Mesodermal cell (in vitro differentiated cells): Measurements from ENCODE around the gene HLF.

Experiments
- H3K27ac ChIP-seq: 2 replicates; pipeline ENCODE4 v1.7.0; 2013; ENCODE audit warnings: mild to moderate bottlenecking, low read depth, low read length, moderate library complexity; ENCODE audit not compliant: severe bottlenecking
- H3K36me3 ChIP-seq: 2 replicates; pipeline ENCODE4 v1.7.1; 2013; ENCODE audit warnings: mild to moderate bottlenecking, low read length, moderate library complexity; ENCODE audit not compliant: control insufficient read depth, insufficient read depth
- H3K4me1 ChIP-seq: one replicate; pipeline ENCODE4 v1.7.1; 2013; ENCODE audit warnings: mild to moderate bottlenecking, low read length; ENCODE audit not compliant: insufficient read depth, control insufficient read depth, poor library complexity, severe bottlenecking
- H3K4me3 ChIP-seq: 2 replicates; pipeline ENCODE4 v1.7.0; 2013; ENCODE audit warnings: low read length, control low read depth, mild to moderate bottlenecking; ENCODE audit not compliant: insufficient read depth, poor library complexity, severe bottlenecking; ENCODE audit errors: extremely low read depth
- H3K9me3 ChIP-seq: 2 replicates; pipeline ENCODE4 v1.7.1; 2013; ENCODE audit warnings: mild to moderate bottlenecking, low read length, moderate library complexity; ENCODE audit not compliant: control insufficient read depth
- WGBS, 2 experiments: methylation state at CpG; one replicate each; pipeline ENCODE4 v1.1.5; 2013; ENCODE audit warnings: missing lambda C conversion rate in 2 of 2; ENCODE audit not compliant: insufficient coverage in 2 of 2; 5-methylcytosine and 5-hydroxymethylcytosine counted together

HLF gene

DNA sequence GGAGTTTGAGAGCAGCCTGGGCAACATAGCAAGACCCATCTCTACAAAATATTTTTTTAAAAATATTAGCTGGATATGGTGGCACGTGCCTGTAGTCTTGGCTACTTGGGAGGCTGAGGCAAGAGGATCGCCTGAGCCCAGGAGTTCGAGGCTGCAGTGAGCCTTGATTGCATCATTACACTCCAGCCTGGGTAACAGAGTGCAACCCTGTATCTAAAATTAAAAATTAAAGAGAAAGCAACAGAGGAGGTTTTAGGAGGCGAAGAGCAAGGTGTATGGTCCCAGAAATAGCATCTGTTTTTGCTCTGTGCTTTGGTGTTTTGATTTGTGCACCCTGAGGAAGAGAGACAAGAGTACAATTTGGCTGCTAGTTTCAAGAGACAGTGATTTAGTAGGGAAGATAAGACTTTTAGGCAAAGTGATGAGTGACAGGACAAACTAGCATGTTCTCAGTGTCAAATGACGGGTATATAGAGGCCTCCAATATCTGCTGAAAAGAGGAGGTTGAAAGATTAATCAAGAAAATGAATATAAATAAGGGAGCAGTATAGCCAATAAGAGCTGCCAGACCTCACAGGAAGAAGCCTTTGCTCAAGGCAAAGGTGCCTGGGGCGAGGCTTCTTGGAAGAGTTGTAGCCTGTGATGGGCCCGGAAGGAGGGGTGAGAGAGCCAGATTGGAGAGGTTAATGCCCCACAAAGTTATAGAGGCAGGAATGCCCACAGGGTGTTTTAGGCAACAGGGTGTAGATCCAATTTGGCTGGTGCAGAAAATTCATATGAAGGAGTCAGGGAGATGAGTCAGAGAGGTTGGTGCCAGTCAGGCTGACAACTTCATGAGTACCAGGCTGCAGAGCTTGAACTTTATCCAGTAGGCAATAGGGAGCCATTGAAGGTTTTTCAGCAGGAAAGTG is 11.4 kb downstream of the HLF start:
- no peaks in the 10 kb centered on the region for H3K4me1 ChIP-seq
- 79 to 94% methylated on average over 6 to 7 of the region's 7 CpGs for WGBS, 2 experiments

DNA sequence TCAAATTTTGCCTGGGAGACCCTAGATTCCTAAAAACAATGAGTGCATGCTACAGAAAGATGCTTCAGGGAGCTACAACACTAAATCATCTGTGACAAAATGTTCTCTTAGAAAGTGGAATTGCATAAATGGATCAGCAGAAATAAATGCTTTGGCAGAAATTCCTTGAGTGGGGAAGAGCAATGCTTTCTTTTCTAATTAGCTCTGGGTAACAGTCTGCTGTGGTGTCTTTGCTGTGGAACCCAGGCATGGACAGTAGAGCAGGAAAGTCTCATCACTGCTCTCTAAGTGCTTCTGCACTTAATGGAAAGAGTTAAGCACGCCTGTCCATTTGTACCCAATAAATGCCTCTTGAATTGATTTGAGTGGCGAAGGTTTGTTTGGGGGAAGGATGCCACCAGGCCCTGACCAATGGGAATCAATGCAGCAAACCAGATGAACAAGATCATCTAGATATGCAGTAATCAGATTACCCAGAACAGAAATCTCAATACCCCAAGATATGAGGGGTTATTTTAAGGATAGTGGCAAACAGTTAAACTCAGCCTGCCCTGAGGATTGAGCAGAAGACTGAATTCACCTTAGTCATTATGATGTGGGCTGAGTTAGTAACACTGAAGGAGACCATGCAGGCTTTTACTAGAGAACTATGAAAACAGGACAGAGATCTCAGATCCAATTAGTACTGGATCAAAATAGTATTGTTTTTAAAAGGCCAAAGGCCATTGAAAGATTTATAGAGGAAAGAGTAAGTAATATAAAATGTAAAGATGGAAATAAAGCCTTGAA is 13.6 kb downstream of the HLF start:
- H3K4me3 ChIP-seq: no peak overlapping the region
- H3K9me3 ChIP-seq: no peaks in the 10 kb centered on the region
- H3K36me3 ChIP-seq: no peaks in the 10 kb centered on the region
- 73 to 100% methylated on average over 1 to 2 of the region's 2 CpGs for WGBS, 2 experiments
- H3K27ac ChIP-seq: no peak overlapping the region
- H3K4me1 ChIP-seq: no peaks in the 10 kb centered on the region

More for the DNA sequence above, 11.4 kb downstream of the HLF start:
- no peak overlapping the region for H3K4me3 ChIP-seq
- H3K9me3 ChIP-seq: no peaks in the 10 kb centered on the region
- H3K27ac ChIP-seq: no peak overlapping the region
- no peaks in the 10 kb centered on the region for H3K36me3 ChIP-seq

DNA sequence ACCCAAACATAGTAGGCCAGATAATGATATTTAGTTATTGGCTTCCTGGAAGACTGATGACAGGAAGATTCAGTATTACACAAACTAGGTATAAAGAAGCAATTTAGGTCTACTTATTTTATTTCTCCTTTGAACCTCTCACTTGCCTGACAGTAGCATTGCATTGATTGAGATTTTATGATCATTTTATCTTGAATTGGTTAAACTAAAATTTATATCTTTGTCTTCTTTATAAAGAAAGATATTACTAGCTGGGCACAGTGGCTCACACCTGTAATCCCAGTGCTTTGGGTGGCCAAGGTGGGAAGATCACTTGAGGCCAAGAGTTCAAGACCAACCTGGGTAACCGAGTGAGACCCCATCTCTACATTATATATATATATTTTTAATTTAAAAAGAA is 14.4 kb downstream of the HLF start:
- Histone ChIP-seq H3K27ac (no peak overlapping the region), H3K4me3 (no peak overlapping the region), H3K36me3 (no peaks in the 10 kb centered on the region), H3K4me1 (no peaks in the 10 kb centered on the region), H3K9me3 (no peaks in the 10 kb centered on the region)
- no CpG with 5 or more reads among the region's 1 CpG for WGBS, 2 experiments

DNA sequence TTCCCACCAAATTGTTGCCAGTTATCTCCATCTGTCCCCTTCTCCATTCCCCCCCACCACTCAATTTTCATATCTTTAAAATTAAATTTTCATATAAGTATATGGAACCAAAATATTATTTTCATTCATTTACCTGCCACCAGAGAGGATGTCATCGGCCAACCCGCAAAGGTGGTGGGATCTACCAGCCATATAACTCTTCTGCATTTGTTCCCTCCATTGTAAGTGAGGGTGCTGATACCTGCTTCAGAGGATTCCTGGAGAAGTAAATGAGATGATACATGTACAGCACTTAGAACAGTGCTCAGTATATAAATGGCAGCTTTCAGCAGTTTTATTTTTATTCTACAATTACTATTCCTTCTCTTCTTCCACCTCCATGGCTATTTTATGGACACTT is 15.0 kb downstream of the HLF start:
- Histone ChIP-seq H3K4me1 (no peaks in the 10 kb centered on the region), H3K36me3 (no peaks in the 10 kb centered on the region), H3K4me3 (no peak overlapping the region), H3K9me3 (no peaks in the 10 kb centered on the region), H3K27ac (no peak overlapping the region)
- no CpG with 5 or more reads among the region's 2 CpGs for WGBS, 2 experiments

DNA sequence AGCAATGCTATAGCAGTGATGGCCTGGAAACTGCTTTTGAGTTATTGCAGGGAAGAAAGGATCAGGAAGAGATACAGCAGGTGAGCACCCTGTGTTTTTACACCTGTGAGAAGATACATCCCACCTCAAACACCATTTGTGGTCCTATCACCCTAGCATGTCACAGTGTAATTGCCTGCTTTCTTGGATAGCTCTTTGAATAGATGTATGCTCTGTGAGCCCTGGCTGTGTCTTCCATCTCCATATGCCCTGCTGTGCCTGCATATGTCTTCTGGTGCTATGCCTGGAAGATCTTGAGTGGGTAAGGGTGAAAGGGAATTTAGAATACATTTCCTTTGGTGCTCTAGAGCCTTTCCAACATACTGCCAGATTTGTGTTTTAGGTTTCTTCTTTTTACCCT is 15.5 kb downstream of the HLF start:
- Histone ChIP-seq H3K36me3 (no peaks in the 10 kb centered on the region), H3K4me1 (no peaks in the 10 kb centered on the region)

DNA sequence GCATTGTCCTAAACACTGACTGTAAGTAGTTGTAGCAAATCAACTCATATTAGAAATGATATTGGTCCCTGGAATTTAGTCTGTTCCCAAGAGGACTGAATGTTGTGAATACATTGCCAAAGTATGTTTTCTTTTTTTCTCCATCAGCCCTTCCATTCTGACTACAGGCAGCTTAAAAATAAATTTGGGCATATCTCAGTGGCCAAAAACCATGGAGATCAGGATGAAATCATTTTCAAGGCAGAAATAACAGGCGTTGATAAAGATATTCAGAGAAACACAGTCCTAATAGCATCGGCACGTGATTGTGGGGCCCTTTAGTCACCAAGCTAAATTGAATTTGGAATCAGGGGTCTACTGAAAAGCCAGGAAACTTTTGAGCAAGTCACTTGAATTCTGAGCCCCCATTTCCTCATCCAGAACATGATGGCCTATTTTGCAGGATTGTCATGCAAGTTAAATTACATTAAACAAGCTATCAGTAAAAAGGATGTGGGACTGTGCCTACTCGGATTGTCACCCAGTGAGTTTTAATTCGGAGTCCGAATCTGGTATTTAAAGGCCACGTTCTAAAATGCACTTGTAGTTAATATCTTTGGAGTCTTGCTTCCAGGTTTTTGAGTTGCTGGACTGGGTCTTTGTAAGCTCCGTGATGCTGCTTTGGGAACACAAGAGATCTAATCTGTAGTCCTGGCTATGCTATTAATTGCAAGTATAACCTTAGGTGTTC is 17.1 kb downstream of the HLF start:
- no peaks in the 10 kb centered on the region for H3K4me1 ChIP-seq
- H3K36me3 ChIP-seq: no peaks in the 10 kb centered on the region
- H3K4me3 ChIP-seq: no peak overlapping the region
- no peaks in the 10 kb centered on the region for H3K9me3 ChIP-seq
- 87 to 89% methylated on average over 7 to 8 of the region's 8 CpGs for WGBS, 2 experiments
- H3K27ac ChIP-seq: no peak overlapping the region

More for the DNA sequence above, 15.5 kb downstream of the HLF start:
- no peak overlapping the region for H3K27ac ChIP-seq
- H3K9me3 ChIP-seq: no peaks in the 10 kb centered on the region
- no peak overlapping the region for H3K4me3 ChIP-seq

DNA sequence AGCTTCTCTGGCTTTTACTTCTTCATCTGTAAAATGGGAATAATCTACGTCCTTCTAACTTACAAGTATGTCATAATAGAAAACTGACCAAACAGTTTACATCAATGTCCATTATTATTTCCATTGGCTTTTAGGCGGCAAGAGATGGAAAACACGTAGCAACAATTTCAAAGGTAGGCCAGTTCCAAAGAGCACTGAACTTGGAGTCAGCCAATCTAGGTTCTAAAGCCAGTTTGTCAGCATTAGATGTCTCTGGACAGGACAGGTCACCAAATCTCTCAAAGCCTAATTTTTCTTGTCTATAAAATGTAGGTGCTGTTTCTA is 17.6 kb downstream of the HLF start:
- Histone ChIP-seq H3K4me3 (no peak overlapping the region), H3K36me3 (no peaks in the 10 kb centered on the region), H3K27ac (no peak overlapping the region), H3K4me1 (no peaks in the 10 kb centered on the region), H3K9me3 (no peaks in the 10 kb centered on the region)
- 87 to 94% methylated on average over 2 to 3 of the region's 3 CpGs for WGBS, 2 experiments

DNA sequence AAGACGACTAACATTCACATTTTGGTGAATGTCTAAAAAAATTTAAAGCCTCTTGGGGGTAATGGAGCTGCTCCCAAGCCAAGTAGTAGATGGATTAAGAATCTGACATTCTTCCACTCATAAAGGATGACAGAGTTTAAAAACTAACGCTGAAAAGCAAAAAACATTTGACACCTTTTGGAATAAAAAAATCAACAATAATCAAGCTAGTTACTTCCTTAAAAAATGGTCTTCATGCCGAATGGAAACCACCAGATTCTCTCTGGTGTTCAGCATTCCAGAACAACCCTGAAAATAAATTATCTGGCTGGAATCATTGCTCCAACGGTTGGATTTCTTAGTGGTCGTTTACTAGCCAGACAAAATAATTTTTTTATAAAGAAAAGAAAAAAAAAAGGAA is 18.0 kb downstream of the HLF start:
- Histone ChIP-seq H3K9me3 (no peaks in the 10 kb centered on the region), H3K36me3 (no peaks in the 10 kb centered on the region), H3K4me3 (no peak overlapping the region), H3K27ac (no peak overlapping the region), H3K4me1 (no peaks in the 10 kb centered on the region)
- 83 to 100% methylated on average over 1 to 2 of the region's 5 CpGs for WGBS, 2 experiments

DNA sequence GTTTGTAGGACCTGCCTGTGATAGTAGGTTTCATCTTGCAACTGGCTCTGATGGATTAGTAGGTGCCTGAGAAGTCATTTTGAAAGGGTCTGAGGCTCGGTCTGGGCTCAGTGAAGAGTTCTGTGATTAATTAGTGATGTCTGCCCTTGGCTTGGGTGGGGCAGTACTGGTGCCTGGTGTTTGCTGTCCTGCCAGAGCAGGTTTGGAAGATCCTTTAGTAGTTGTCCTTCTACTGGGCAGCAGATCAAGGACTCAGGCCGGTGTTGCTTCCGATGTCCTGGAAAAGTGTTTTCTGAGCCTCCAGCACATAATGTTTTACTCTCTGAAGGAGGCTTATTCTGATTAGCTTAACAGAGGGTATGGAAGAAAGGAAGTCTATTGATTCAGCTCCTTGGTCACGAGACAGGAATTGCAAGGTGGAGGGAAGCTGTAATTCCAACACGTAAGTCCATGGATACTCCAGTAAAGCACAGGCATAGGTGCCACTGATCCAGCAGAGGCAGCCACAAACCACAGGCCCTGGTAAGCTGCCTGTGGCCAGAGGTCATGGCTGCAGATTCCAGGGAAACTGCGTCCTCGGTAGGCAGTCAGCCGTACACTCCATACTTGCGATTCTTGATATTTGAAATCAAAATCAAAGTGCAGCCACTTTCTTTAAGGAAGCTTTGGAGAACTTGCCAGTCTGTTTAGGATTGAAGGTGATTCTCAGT is 18.7 kb downstream of the HLF start:
- Histone ChIP-seq H3K4me1 (no peaks in the 10 kb centered on the region), H3K4me3 (no peak overlapping the region), H3K36me3 (no peaks in the 10 kb centered on the region), H3K9me3 (no peaks in the 10 kb centered on the region), H3K27ac (no peak overlapping the region)
- 96 to 97% methylated on average over 9 of the region's 9 CpGs for WGBS, 2 experiments
